Uterus (tissue), 4 donors: Measurements from ENCODE around the gene ATRN. TPM values are rescaled to one million over a fixed set of nuclear protein-coding genes. Genes with fewer than 3 reads are reported as not detected.

ENCODE experiments used
- DNase-seq, 2 donors: peaks; one replicate each; pipeline ENCODE4 v3.0.0-alpha.2; 2019 to 2020
- H3K27ac ChIP-seq, 2 donors: fragments of 200-600 bp; sonication (generic); 1 replicate in 1 of 2; 2 replicates in 1 of 2; pipeline ENCODE4 v1.5.1; 2016 to 2018
- H3K27me3 ChIP-seq, 2 donors: fragments of 200-600 bp; sonication (generic); one replicate each; pipeline ENCODE4 v1.5.1; 2018 to 2019; ENCODE audit warnings: control low read depth in 1 of 2
- H3K36me3 ChIP-seq, 2 donors: fragments of 200-600 bp; sonication (generic); one replicate each; pipeline ENCODE4 v1.5.1; 2019; ENCODE audit warnings: control low read depth in 1 of 2
- H3K4me1 ChIP-seq, 2 donors: fragments of 200-600 bp; sonication (generic); one replicate each; pipeline ENCODE4 v1.5.1; 2018 to 2019; ENCODE audit warnings: control low read depth in 1 of 2
- H3K4me3 ChIP-seq, 2 donors: fragments of 200-600 bp; sonication (generic); 1 replicate in 1 of 2; 2 replicates in 1 of 2; pipeline ENCODE4 v1.5.1; 2018 to 2019; ENCODE audit warnings: mild to moderate bottlenecking in 1 of 2
- H3K9me3 ChIP-seq, 2 donors: fragments of 200-600 bp; sonication (generic); one replicate each; pipeline ENCODE4 v1.5.1; 2019; ENCODE audit warnings: control low read depth in 1 of 2
- CTCF ChIP-seq, 4 experiments: fragments of 200-600 bp in 2 of 4; fragments of 450-650 bp in 2 of 4; sonication (generic) in 2 of 4; IDR thresholded peaks; one replicate each; pipeline ENCODE4 v1.5.1; 2016 to 2019; ENCODE audit warnings: antibody characterized with exemption in 4 of 4, mild to moderate bottlenecking in 2 of 4, moderate library complexity in 1 of 4
- POLR2A ChIP-seq, 2 donors: fragments of 450-650 bp; IDR thresholded peaks; one replicate each; pipeline ENCODE4 v1.6.1; 2016; ENCODE audit warnings: antibody characterized with exemption in 2 of 2, mild to moderate bottlenecking in 1 of 2, moderate library complexity in 1 of 2
- intact Hi-C: fragments of 100-400 bp; cut with DNase I; formaldehyde crosslinking; loops from one replicate; pipeline ENCODE4 v1.15.1; 2023; ENCODE audit warnings: low total_unique reads
- total RNA-seq, 4 donors: library from RNA; depleted of rRNA in 3 of 4; stranded (reverse); fragments of >200 nt in 3 of 4; gene quantifications; one replicate each; pipeline versions ENCODE4 v1.1.0 to v1.2.4, GENCODE V29; 2014 to 2023
- donor health status: DM: yes; HTN: yes; CAD: no.

The ATRN gene
- total RNA-seq, 4 donors from 2014 or later, result 7.4 to 76.7 (median 21.2) TPM

- intact Hi-C loops, result no loop called here
- H3K4me3 ChIP-seq, result no peak overlapping the region
- no peaks in the 10 kb centered on the region for H3K27me3 ChIP-seq
- H3K36me3 ChIP-seq, result no peaks in the 10 kb centered on the region
- TF ChIP-seq CTCF (IDR thresholded peaks at IDR 0.05), result no peak
- TF ChIP-seq POLR2A (IDR thresholded peaks at IDR 0.05), result no peak
- H3K9me3 ChIP-seq, result no peaks in the 10 kb centered on the region
- peaks cover 4 to 6% of the 10 kb centered on the region in 2 donors for H3K4me1 ChIP-seq
- DNase-seq, result no peak
- H3K27ac ChIP-seq, result no peak overlapping the region
Measured at GRCh38 chr20:3690413-3690812, 219.6 kb downstream of the ATRN start.

GRCh38 chr20:3691306-3691705, 220.5 kb downstream of the ATRN start:
- H3K36me3 ChIP-seq, result no peaks in the 10 kb centered on the region
- no peak overlapping the region for H3K4me3 ChIP-seq
- no peaks in the 10 kb centered on the region for H3K9me3 ChIP-seq
- TF ChIP-seq CTCF (IDR thresholded peaks at IDR 0.05) (no peak), POLR2A (IDR thresholded peaks at IDR 0.05) (no peak)
- no peak overlapping the region for H3K27ac ChIP-seq
- no peaks in the 10 kb centered on the region for H3K27me3 ChIP-seq
- H3K4me1 ChIP-seq, result peaks cover 3 to 6% of the 10 kb centered on the region in 2 donors
- DNase-seq, result no peak
- intact Hi-C loops, result no loop called here

- H3K9me3 ChIP-seq, result no peaks in the 10 kb centered on the region
- DNase-seq, result no peak
- TF ChIP-seq CTCF (IDR thresholded peaks at IDR 0.05) (no peak), POLR2A (IDR thresholded peaks at IDR 0.05) (no peak)
- no peaks in the 10 kb centered on the region for H3K36me3 ChIP-seq
- intact Hi-C loops, result no loop called here
- H3K27ac ChIP-seq, result no peak overlapping the region
- no peaks in the 10 kb centered on the region for H3K27me3 ChIP-seq
- H3K4me3 ChIP-seq, result no peak overlapping the region
- H3K4me1 ChIP-seq, result peaks cover 0 to 6% of the 10 kb centered on the region in 2 donors
Measured at GRCh38 chr20:3691897-3692296, 221.1 kb downstream of the ATRN start.

GRCh38 chr20:3692706-3693294, 222.0 kb downstream of the ATRN start:
- no peak overlapping the region for H3K4me3 ChIP-seq
- H3K36me3 ChIP-seq, result no peaks in the 10 kb centered on the region
- no peak for DNase-seq
- no peaks in the 10 kb centered on the region for H3K9me3 ChIP-seq
- TF ChIP-seq POLR2A (IDR thresholded peaks at IDR 0.05) (no peak), CTCF (IDR thresholded peaks at IDR 0.05) (no peak)
- H3K27ac ChIP-seq, result no peak overlapping the region
- intact Hi-C loops, result no loop called here
- no peaks in the 10 kb centered on the region for H3K4me1 ChIP-seq
- no peaks in the 10 kb centered on the region for H3K27me3 ChIP-seq

- H3K36me3 ChIP-seq, result no peaks in the 10 kb centered on the region
- H3K27me3 ChIP-seq, result no peaks in the 10 kb centered on the region
- no peak for DNase-seq
- no peak overlapping the region for H3K27ac ChIP-seq
- H3K4me1 ChIP-seq, result no peaks in the 10 kb centered on the region
- no peak overlapping the region for H3K4me3 ChIP-seq
- no peak for TF ChIP-seq CTCF (IDR thresholded peaks at IDR 0.05)
- TF ChIP-seq POLR2A (IDR thresholded peaks at IDR 0.05), result no peak
- H3K9me3 ChIP-seq, result no peaks in the 10 kb centered on the region
- intact Hi-C loops, result no loop called here
Measured at GRCh38 chr20:3693376-3693775, 222.6 kb downstream of the ATRN start.
